Muscle of back (tissue), 13 donors: ENCODE data around the gene SEMA5B. TPM values are rescaled to one million over a fixed set of nuclear protein-coding genes. Genes with fewer than 3 reads are reported as not detected.

Source experiments
- DNase-seq, 3 donors: peaks; one replicate each; pipeline versions ENCODE4 v3.0.0 to v3.0.0-alpha.2; 2013
- long read RNA-seq, 9 donors: transcript quantifications; one replicate each; lab custom pipeline, GENCODE V29; 2026
- polyA plus RNA-seq, 10 donors: library from polyadenylated mRNA; unstranded; fragments of 120-200 nt; gene quantifications; one replicate each; pipeline ENCODE4 v1.2.1, GENCODE V29; 2013; ENCODE audit not compliant: insufficient read length in 10 of 10

The SEMA5B gene
- 10 to 100 TPM; 17.2 to 35.6 (median 24.2) TPM for polyA plus RNA-seq
- long read RNA-seq, donor 1, partial matches to known transcripts = 5 of 5 reads
- long read RNA-seq, donor 1, other reads (novel, unspliced or antisense) = 0 of 5 reads
- long read RNA-seq, donor 2, partial matches to known transcripts = 6 of 6 reads
- long read RNA-seq, donor 2, other reads (novel, unspliced or antisense) = 0 of 6 reads
- long read RNA-seq, donor 3 = 0 reads
- long read RNA-seq, donor 4, partial matches to known transcripts = 18 of 18 reads
- long read RNA-seq, donor 4, other reads (novel, unspliced or antisense) = 0 of 18 reads
- long read RNA-seq, donor 5, partial matches to known transcripts = 35 of 35 reads
- long read RNA-seq, donor 5, other reads (novel, unspliced or antisense) = 0 of 35 reads
- long read RNA-seq, donor 6 = 0 reads
- long read RNA-seq, donor 7, full-length matches to known transcripts = 1 of 1 reads
- long read RNA-seq, donor 7, partial matches to known transcripts = 0 of 1 reads
- long read RNA-seq, donor 7, other reads (novel, unspliced or antisense) = 0 of 1 reads
- long read RNA-seq, donor 8 = 0 reads
- long read RNA-seq, donor 9 = 0 reads

GRCh38 chr3:123027292-123028232, at the start of gene SEMA5B:
TSS of gene SEMA5B (minus strand) at chr3:123027763. CDS start at chr3:122961263, 66,500 bp downstream.
- DNase-seq = peak; percentile 23 to 89 (median 65)

GRCh38 chr3:123076496-123077418, 49.2 kb upstream of the SEMA5B start:
- peak in 1 of 3 donors; percentile 51 for DNase-seq

GRCh38 chr3:123076112-123076495, 48.5 kb upstream of the SEMA5B start:
- DNase-seq = no peak

GRCh38 chr3:123075359-123075758, 47.8 kb upstream of the SEMA5B start:
- DNase-seq = no peak

GRCh38 chr3:123072564-123072963, 45.0 kb upstream of the SEMA5B start:
- no peak for DNase-seq

- DNase-seq = no peak
These were observed 44.6 kb upstream of the SEMA5B start for GRCh38 chr3:123072152-123072551.

GRCh38 chr3:123071581-123071980, 44.0 kb upstream of the SEMA5B start:
- no peak for DNase-seq

- DNase-seq = no peak
These were observed 43.6 kb upstream of the SEMA5B start for GRCh38 chr3:123071146-123071545.

GRCh38 chr3:123070510-123070909, 42.9 kb upstream of the SEMA5B start:
- peak in 1 of 3 donors; percentile 45 for DNase-seq

GRCh38 chr3:123068601-123069381, 41.2 kb upstream of the SEMA5B start:
- no peak for DNase-seq

- no peak for DNase-seq
These were observed 40.4 kb upstream of the SEMA5B start for GRCh38 chr3:123067689-123068600.

GRCh38 chr3:123066896-123067688, 39.5 kb upstream of the SEMA5B start, which contains the start of gene PDIA5:
TSS of gene PDIA5 (plus strand) at chr3:123067025. CDS start at chr3:123067165, 140 bp downstream.
- DNase-seq = peak; percentile 91 to 95 (median 91)

GRCh38 chr3:123066599-123066895, 39.0 kb upstream of the SEMA5B start:
- no peak for DNase-seq

GRCh38 chr3:123064914-123065313, 37.4 kb upstream of the SEMA5B start:
- DNase-seq = no peak

- no peak for DNase-seq
These were observed 36.9 kb upstream of the SEMA5B start for GRCh38 chr3:123064506-123064905.

- no peak for DNase-seq
These were observed 35.5 kb upstream of the SEMA5B start for GRCh38 chr3:123063034-123063433.

GRCh38 chr3:123061856-123062255, 34.3 kb upstream of the SEMA5B start:
- DNase-seq = no peak

GRCh38 chr3:123060054-123060453, 32.5 kb upstream of the SEMA5B start:
- no peak for DNase-seq
